ENCODE results near the gene CALHM4. TPM values are rescaled to one million over a fixed set of nuclear protein-coding genes. Genes with fewer than 3 reads are reported as not detected.

Gene CALHM4
- total and polyA plus RNA-seq, 2 of the 4 experiments (the other 2 are of a cell fraction) = 0.07 TPM; not detected in 1

- BruUV-seq (replicated peaks) = no TSS peak
- H3K56ac ChIP-seq (ENCODE audit: extremely low read depth, insufficient read depth, low read length) = no peak overlapping the region
- H4K20me1 ChIP-seq (ENCODE audit: insufficient read depth, low read length) = no peaks in the 10 kb centered on the region
- H3K9me3 ChIP-seq (ENCODE audit: control insufficient read depth, insufficient read depth, low read length) = no peaks in the 10 kb centered on the region
- no peak overlapping the region for H2BK120ac ChIP-seq (ENCODE audit: low read depth, low read length)
- TF ChIP-seq MAZ (IDR thresholded peaks at IDR 0.05; ENCODE audit: borderline replicate concordance, low read depth, low read length) (no peak), USF2 (IDR thresholded peaks at IDR 0.05; ENCODE audit: low read depth, low read length) (no peak), NFE2L2 (IDR thresholded peaks at IDR 0.05; ENCODE audit: low read depth, low read length) (no peak), BHLHE40 (IDR thresholded peaks at IDR 0.05; ENCODE audit: low read depth, low read length) (no peak), SMC3 (IDR thresholded peaks at IDR 0.05; ENCODE audit: low read depth, low read length) (no peak), CTCF (conservative IDR thresholded peaks at IDR 0.05; ENCODE audit: low read depth, low read length) (no peak), RAD21 (IDR thresholded peaks at IDR 0.05; ENCODE audit: low read length) (no peak), CEBPB (IDR thresholded peaks at IDR 0.05; ENCODE audit: low read depth, low read length) (no peak), CHD1 (IDR thresholded peaks at IDR 0.05; ENCODE audit: low read depth, low read length) (no peak), MAFK (IDR thresholded peaks at IDR 0.05; ENCODE audit: low read depth, low read length) (no peak), RCOR1 (IDR thresholded peaks at IDR 0.05; ENCODE audit: insufficient replicate concordance, low read length) (no peak), RFX5 (IDR thresholded peaks at IDR 0.05; ENCODE audit: low read depth, low read length) (no peak)
- H3K4ac ChIP-seq (ENCODE audit: low read depth, low read length) = no peak overlapping the region
- no peak overlapping the region for H4K8ac ChIP-seq (ENCODE audit: low read depth in 2 of 2, low read length in 2 of 2)
- H3K27me3 ChIP-seq (ENCODE audit: control insufficient read depth, insufficient read depth, low read length) = no peaks in the 10 kb centered on the region
- dilution Hi-C loops (cut with HindIII; ENCODE audit: low sequenced_read_pairs, unreplicated experiment) (no loop called here), intact Hi-C loops (cut with micrococcal nuclease) (no loop called here), in situ Hi-C loops (cut with MboI; ENCODE audit: low sequenced_read_pairs) (no loop called here)
- no peaks in the 10 kb centered on the region for H3K4me1 ChIP-seq (ENCODE audit: control insufficient read depth, insufficient read depth, low read length)
- ATAC-seq (ENCODE audit: low read depth) (no peak), DNase-seq (no peak)
- ChIA-PET POLR2A (ENCODE audit: unreplicated experiment) (no interaction called here), CTCF (no interaction called here)
- H3K36me3 ChIP-seq (ENCODE audit: control insufficient read depth, insufficient read depth, low read length) = no peaks in the 10 kb centered on the region
- no peak overlapping the region for H3K23ac ChIP-seq (ENCODE audit: low read depth, low read length)
- H3K27ac ChIP-seq (ENCODE audit: insufficient read depth, low read length) = no peak overlapping the region
- WGBS, 2 experiments (ENCODE audit: extremely low coverage in 2 of 2, insufficient read length in 1 of 2) = no CpG with 5 or more reads among the region's 6 CpGs
- no peak overlapping the region for H2AFZ ChIP-seq (replicated peaks; ENCODE audit: low read length, poor library complexity)
- H2AK5ac ChIP-seq (ENCODE audit: low read depth, low read length) = no peak overlapping the region
- H4K5ac ChIP-seq (ENCODE audit: low read depth, low read length) = no peak overlapping the region
- H2BK20ac ChIP-seq (ENCODE audit: low read depth, low read length) = no peak overlapping the region
- H3K4me2 ChIP-seq (ENCODE audit: low read depth, low read length) = no peak overlapping the region
- H3K4me3 ChIP-seq (ENCODE audit: insufficient read depth, low read depth, low read length) = no peak overlapping the region
- no peaks in the 10 kb centered on the region for H3K79me1 ChIP-seq (ENCODE audit: low read depth in 1 of 2, low read length in 2 of 2)
- H3K14ac ChIP-seq (replicated peaks; ENCODE audit: low read depth, low read length) = no peak overlapping the region
- no peaks in the 10 kb centered on the region for H3K9me1 ChIP-seq (ENCODE audit: insufficient read depth, low read length)
- H2BK15ac ChIP-seq (ENCODE audit: low read depth, low read length) = no peak overlapping the region
- no peak overlapping the region for H3K18ac ChIP-seq (ENCODE audit: low read depth, low read length)
- H3K9ac ChIP-seq (ENCODE audit: low read depth, low read length) = no peak overlapping the region
- no peak overlapping the region for H4K91ac ChIP-seq (ENCODE audit: insufficient read depth, low read depth, low read length)
- no peak overlapping the region for H2BK5ac ChIP-seq (ENCODE audit: low read depth, low read length, poor library complexity, severe bottlenecking)
- no peak overlapping the region for H2AK9ac ChIP-seq (replicated peaks; ENCODE audit: low read depth, low read length, poor library complexity)
Observed at GRCh38 chr6:116547358-116547757, 6.2 kb upstream of the CALHM4 start.
